ENCODE data around the gene INPP4A.
"Not testable (repeated sequence)": the region's sequence is repeated elsewhere in the genome, so short reads cannot be mapped to it uniquely, and the experiment has no call there.

INPP4A gene

GRCh38 chr2:98444436-98445176 is at the start of gene INPP4A:
TSS of gene INPP4A (plus strand) at chr2:98444858. CDS start at chr2:98520049, 75,191 bp downstream.
- peaks cover 48% of the 10 kb centered on the region for H4K20me1 ChIP-seq
- peak within 1 kb of the TSS; percentile 89 for H3K9ac ChIP-seq
- no peaks in the 10 kb centered on the region for H3K9me3 ChIP-seq
- no peaks in the 10 kb centered on the region for H3K36me3 ChIP-seq
- peaks cover 42% of the 10 kb centered on the region for H3K4me1 ChIP-seq
- H3K27ac ChIP-seq = peak within 1 kb of the TSS; percentile 84
- no peak for TF ChIP-seq Cebpa-rat (IDR thresholded peaks at IDR 0.05)
- H3K27me3 ChIP-seq = no peaks in the 10 kb centered on the region
- peak within 1 kb of the TSS; percentile 87 for H3K4me2 ChIP-seq
- H3K4me3 ChIP-seq = peak within 1 kb of the TSS; percentile 98

GRCh38 chr2:98395977-98396376 is 48.7 kb upstream of the INPP4A start:
- no peak overlapping the region for H3K4me2 ChIP-seq
- H3K9me3 ChIP-seq = no peaks in the 10 kb centered on the region
- H3K27me3 ChIP-seq = no peaks in the 10 kb centered on the region
- TF ChIP-seq Cebpa-rat (IDR thresholded peaks at IDR 0.05) = no peak
- no peaks in the 10 kb centered on the region for H3K4me1 ChIP-seq
- no peak overlapping the region for H3K27ac ChIP-seq
- H3K4me3 ChIP-seq = no peak overlapping the region
- H3K36me3 ChIP-seq = no peaks in the 10 kb centered on the region
- no peaks in the 10 kb centered on the region for H4K20me1 ChIP-seq
- no peak overlapping the region for H3K9ac ChIP-seq

GRCh38 chr2:98396745-98397355 is 47.8 kb upstream of the INPP4A start:
- no peaks in the 10 kb centered on the region for H3K4me1 ChIP-seq
- H3K4me2 ChIP-seq = no peak overlapping the region
- H3K9me3 ChIP-seq = no peaks in the 10 kb centered on the region
- no peak for TF ChIP-seq Cebpa-rat (IDR thresholded peaks at IDR 0.05)
- H3K9ac ChIP-seq = no peak overlapping the region
- H3K27me3 ChIP-seq = no peaks in the 10 kb centered on the region
- no peaks in the 10 kb centered on the region for H3K36me3 ChIP-seq
- H3K27ac ChIP-seq = no peak overlapping the region
- H3K4me3 ChIP-seq = no peak overlapping the region
- H4K20me1 ChIP-seq = no peaks in the 10 kb centered on the region

- Histone ChIP-seq H3K27ac (no peak overlapping the region), H3K4me3 (no peak overlapping the region), H3K4me1 (no peaks in the 10 kb centered on the region), H4K20me1 (no peaks in the 10 kb centered on the region), H3K36me3 (no peaks in the 10 kb centered on the region), H3K27me3 (no peaks in the 10 kb centered on the region), H3K9me3 (no peaks in the 10 kb centered on the region), H3K9ac (no peak overlapping the region), H3K4me2 (no peak overlapping the region)
- TF ChIP-seq Cebpa-rat (IDR thresholded peaks at IDR 0.05) = no peak
These were observed 45.5 kb upstream of the INPP4A start for GRCh38 chr2:98399140-98399539.

GRCh38 chr2:98403878-98404277 is 40.8 kb upstream of the INPP4A start:
- H4K20me1 ChIP-seq = no peaks in the 10 kb centered on the region
- no peak overlapping the region for H3K4me2 ChIP-seq
- H3K4me3 ChIP-seq = no peak overlapping the region
- H3K27ac ChIP-seq = no peak overlapping the region
- H3K36me3 ChIP-seq = no peaks in the 10 kb centered on the region
- no peak for TF ChIP-seq Cebpa-rat (IDR thresholded peaks at IDR 0.05)
- no peaks in the 10 kb centered on the region for H3K27me3 ChIP-seq
- no peaks in the 10 kb centered on the region for H3K9me3 ChIP-seq
- no peak overlapping the region for H3K9ac ChIP-seq
- H3K4me1 ChIP-seq = no peaks in the 10 kb centered on the region

- Histone ChIP-seq H3K36me3 (no peaks in the 10 kb centered on the region), H3K4me3 (no peak overlapping the region), H3K4me2 (no peak overlapping the region), H3K27ac (no peak overlapping the region), H3K9me3 (no peaks in the 10 kb centered on the region), H3K4me1 (no peaks in the 10 kb centered on the region), H3K9ac (no peak overlapping the region), H3K27me3 (no peaks in the 10 kb centered on the region), H4K20me1 (no peaks in the 10 kb centered on the region)
- TF ChIP-seq Cebpa-rat (IDR thresholded peaks at IDR 0.05) = no peak
These were observed 40.0 kb upstream of the INPP4A start for GRCh38 chr2:98404556-98405250.

GRCh38 chr2:98405301-98405700 is 39.4 kb upstream of the INPP4A start:
- H3K36me3 ChIP-seq = no peaks in the 10 kb centered on the region
- H3K4me2 ChIP-seq = no peak overlapping the region
- TF ChIP-seq Cebpa-rat (IDR thresholded peaks at IDR 0.05) = no peak
- H3K9ac ChIP-seq = no peak overlapping the region
- no peaks in the 10 kb centered on the region for H3K4me1 ChIP-seq
- H3K27me3 ChIP-seq = no peaks in the 10 kb centered on the region
- H4K20me1 ChIP-seq = no peaks in the 10 kb centered on the region
- H3K9me3 ChIP-seq = no peaks in the 10 kb centered on the region
- H3K4me3 ChIP-seq = no peak overlapping the region
- H3K27ac ChIP-seq = no peak overlapping the region

GRCh38 chr2:98408155-98408554 is 36.5 kb upstream of the INPP4A start:
- H4K20me1 ChIP-seq = no peaks in the 10 kb centered on the region
- H3K27me3 ChIP-seq = no peaks in the 10 kb centered on the region
- H3K9ac ChIP-seq = no peak overlapping the region
- H3K4me1 ChIP-seq = no peaks in the 10 kb centered on the region
- H3K36me3 ChIP-seq = no peaks in the 10 kb centered on the region
- TF ChIP-seq Cebpa-rat (IDR thresholded peaks at IDR 0.05) = no peak
- H3K9me3 ChIP-seq = no peaks in the 10 kb centered on the region
- H3K4me2 ChIP-seq = no peak overlapping the region
- no peak overlapping the region for H3K27ac ChIP-seq
- no peak overlapping the region for H3K4me3 ChIP-seq

- no peak overlapping the region for H3K4me3 ChIP-seq
- H3K36me3 ChIP-seq = no peaks in the 10 kb centered on the region
- no peak overlapping the region for H3K27ac ChIP-seq
- H3K4me2 ChIP-seq = no peak overlapping the region
- no peak for TF ChIP-seq Cebpa-rat (IDR thresholded peaks at IDR 0.05)
- peaks cover 16% of the 10 kb centered on the region for H3K9me3 ChIP-seq
- H3K4me1 ChIP-seq = no peaks in the 10 kb centered on the region
- no peaks in the 10 kb centered on the region for H3K27me3 ChIP-seq
- no peak overlapping the region for H3K9ac ChIP-seq
- H4K20me1 ChIP-seq = no peaks in the 10 kb centered on the region
These were observed 31.8 kb upstream of the INPP4A start for GRCh38 chr2:98412751-98413458.

GRCh38 chr2:98414246-98414645 is 30.4 kb upstream of the INPP4A start:
- H3K4me2 ChIP-seq, H4K20me1 ChIP-seq, H3K36me3 ChIP-seq, H3K9ac ChIP-seq, H3K4me1 ChIP-seq, H3K27ac ChIP-seq, H3K4me3 ChIP-seq, H3K27me3 ChIP-seq: not testable (repeated sequence)
- H3K9me3 ChIP-seq = peaks cover 16% of the 10 kb centered on the region

- peaks cover 16% of the 10 kb centered on the region for H3K9me3 ChIP-seq
- not testable (repeated sequence) for H3K27ac ChIP-seq, H3K9ac ChIP-seq
These were observed 28.9 kb upstream of the INPP4A start for GRCh38 chr2:98415719-98416248.

More at GRCh38 chr2:98415719-98416248, 28.9 kb upstream of the INPP4A start:
- H3K4me1 ChIP-seq, H3K4me3 ChIP-seq, H3K4me2 ChIP-seq, H3K27me3 ChIP-seq, H3K36me3 ChIP-seq, H4K20me1 ChIP-seq: not testable (repeated sequence)
